ENCODE data around the gene RNU2-63P.
"Not testable (repeated sequence)": the region's sequence is repeated elsewhere in the genome, so short reads cannot be mapped to it uniquely, and the experiment has no call there.

The RNU2-63P gene

GRCh38 chr2:88019985-88020384, 3.6 kb upstream of the RNU2-63P start:
- H3K27ac ChIP-seq = no peak overlapping the region
- TF ChIP-seq POLR2AphosphoS5 (IDR thresholded peaks at IDR 0.05; ENCODE audit: borderline replicate concordance, low read depth, low read length) (no peak), EZH2 (IDR thresholded peaks at IDR 0.05) (no peak), FOXP2 (optimal IDR thresholded peaks at IDR 0.05; ENCODE audit: control extremely low read depth, extremely low read length, insufficient read depth) (no peak)

DNA sequence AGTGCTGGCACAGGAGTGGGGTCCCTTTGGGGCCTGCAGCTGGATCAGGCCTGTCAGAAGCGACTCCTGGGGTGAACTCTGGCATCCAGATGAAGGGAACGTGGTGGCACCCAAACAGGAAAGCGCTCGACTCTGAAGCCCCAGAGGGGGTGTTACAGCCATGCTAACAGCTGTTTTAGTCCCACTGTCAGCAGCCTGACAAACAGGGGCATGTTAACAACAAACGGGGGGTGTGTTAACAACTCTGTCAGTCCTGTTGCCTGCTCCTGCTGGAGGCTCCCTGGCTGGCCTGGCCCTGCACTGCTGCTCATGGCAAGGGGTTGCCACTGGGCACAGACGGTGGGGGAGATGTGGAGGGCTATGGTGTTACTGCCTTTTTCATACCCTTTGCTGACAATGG, 2.6 kb upstream of the RNU2-63P start:
- Histone ChIP-seq H3K9me3 (ENCODE audit: low read depth, low read length) (no peaks in the 10 kb centered on the region), H3K9ac (ENCODE audit: insufficient read length) (no peak overlapping the region), H3K4me3 (no peak overlapping the region), H3K36me3 (ENCODE audit: insufficient read depth, low read length) (no peaks in the 10 kb centered on the region), H3K27ac (no peak overlapping the region)
- TF ChIP-seq FOXP2 (optimal IDR thresholded peaks at IDR 0.05; ENCODE audit: control extremely low read depth, extremely low read length, insufficient read depth) = no peak
- TF ChIP-seq EZH2 (IDR thresholded peaks at IDR 0.05) = no peak
- no peak for TF ChIP-seq POLR2AphosphoS5 (IDR thresholded peaks at IDR 0.05; ENCODE audit: borderline replicate concordance, low read depth, low read length)
- no peak for DNase-seq (ENCODE audit: low read depth, low spot score)

More at GRCh38 chr2:88019985-88020384, 3.6 kb upstream of the RNU2-63P start:
- H3K9me3 ChIP-seq (ENCODE audit: low read depth, low read length) = no peaks in the 10 kb centered on the region
- H3K9ac ChIP-seq (ENCODE audit: insufficient read length) = no peak overlapping the region
- H3K4me3 ChIP-seq = no peak overlapping the region
- DNase-seq (ENCODE audit: low read depth, low spot score) = no peak
- H3K36me3 ChIP-seq (ENCODE audit: insufficient read depth, low read length) = no peaks in the 10 kb centered on the region

GRCh38 chr2:88018077-88018805, 1.9 kb upstream of the RNU2-63P start:
- not testable (repeated sequence) for H3K9ac ChIP-seq (ENCODE audit: insufficient read length); H3K27ac ChIP-seq; H3K4me3 ChIP-seq; H3K36me3 ChIP-seq (ENCODE audit: insufficient read depth, low read length); DNase-seq (ENCODE audit: low read depth, low spot score); H3K9me3 ChIP-seq (ENCODE audit: low read depth, low read length)

DNA sequence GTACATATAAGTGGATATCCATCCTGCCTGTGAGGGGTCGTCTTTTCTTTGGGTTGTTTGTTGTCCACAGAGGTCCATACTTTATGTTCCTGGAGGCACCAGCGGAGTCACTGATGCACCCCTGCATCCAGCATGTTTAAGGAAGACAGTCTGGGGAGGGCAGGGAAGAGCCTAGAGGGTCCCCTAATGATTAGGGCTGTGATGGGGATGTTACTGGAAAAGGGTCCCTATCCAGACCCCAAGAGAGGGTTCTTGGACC, 1.4 kb upstream of the RNU2-63P start:
- not testable (repeated sequence) for H3K9ac ChIP-seq (ENCODE audit: insufficient read length); H3K9me3 ChIP-seq (ENCODE audit: low read depth, low read length); DNase-seq (ENCODE audit: low read depth, low spot score); H3K36me3 ChIP-seq (ENCODE audit: insufficient read depth, low read length); H3K4me3 ChIP-seq; H3K27ac ChIP-seq

GRCh38 chr2:88016960-88017779, 823 bp upstream of the RNU2-63P start:
- TF ChIP-seq EZH2 (IDR thresholded peaks at IDR 0.05) = no peak
- TF ChIP-seq FOXP2 (optimal IDR thresholded peaks at IDR 0.05; ENCODE audit: control extremely low read depth, extremely low read length, insufficient read depth) = no peak
- TF ChIP-seq POLR2AphosphoS5 (IDR thresholded peaks at IDR 0.05; ENCODE audit: borderline replicate concordance, low read depth, low read length) = no peak
- Histone ChIP-seq H3K9me3 (ENCODE audit: low read depth, low read length) (no peaks in the 10 kb centered on the region), H3K36me3 (ENCODE audit: insufficient read depth, low read length) (no peaks in the 10 kb centered on the region), H3K9ac (ENCODE audit: insufficient read length) (no peak overlapping the region), H3K4me3 (peak overlapping the region; percentile 76), H3K27ac (no peak overlapping the region; the same call in 1 of the 2 replicates)
- DNase-seq (ENCODE audit: low read depth, low spot score) = no peak

DNA sequence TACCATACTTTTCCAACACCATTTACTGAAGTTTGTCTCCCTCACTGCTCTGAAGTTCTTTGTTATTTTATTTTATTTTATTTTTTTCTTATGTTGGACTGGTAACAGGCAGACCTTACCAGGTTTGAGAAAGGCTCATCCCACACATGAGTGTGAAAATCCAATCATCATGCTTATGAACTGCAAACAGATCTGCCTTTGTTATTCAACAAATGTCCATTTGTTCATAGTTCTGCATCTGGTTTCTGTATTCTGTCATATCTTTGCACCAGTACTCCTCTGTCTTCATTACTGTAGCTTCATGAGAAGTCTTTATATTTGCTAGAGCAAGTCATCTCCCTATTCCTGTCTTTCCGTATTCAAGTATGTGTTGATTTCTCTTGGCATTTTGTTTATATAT, 5.3 kb downstream of the RNU2-63P start:
- DNase-seq (ENCODE audit: low read depth, low spot score) = no peak
- Histone ChIP-seq H3K27ac (no peak overlapping the region), H3K36me3 (ENCODE audit: insufficient read depth, low read length) (no peaks in the 10 kb centered on the region), H3K9me3 (ENCODE audit: low read depth, low read length) (no peaks in the 10 kb centered on the region), H3K9ac (ENCODE audit: insufficient read length) (no peak overlapping the region), H3K4me3 (no peak overlapping the region)
- TF ChIP-seq EZH2 (IDR thresholded peaks at IDR 0.05) = no peak
- no peak for TF ChIP-seq POLR2AphosphoS5 (IDR thresholded peaks at IDR 0.05; ENCODE audit: borderline replicate concordance, low read depth, low read length)
- no peak for TF ChIP-seq FOXP2 (optimal IDR thresholded peaks at IDR 0.05; ENCODE audit: control extremely low read depth, extremely low read length, insufficient read depth)

- no peaks in the 10 kb centered on the region for H3K9me3 ChIP-seq (ENCODE audit: low read depth, low read length)
- no peak overlapping the region for H3K9ac ChIP-seq (ENCODE audit: insufficient read length)
- no peak for DNase-seq (ENCODE audit: low read depth, low spot score)
- no peak overlapping the region for H3K27ac ChIP-seq
- no peak overlapping the region for H3K4me3 ChIP-seq
- no peaks in the 10 kb centered on the region for H3K36me3 ChIP-seq (ENCODE audit: insufficient read depth, low read length)
- TF ChIP-seq EZH2 (IDR thresholded peaks at IDR 0.05) = no peak
- no peak for TF ChIP-seq POLR2AphosphoS5 (IDR thresholded peaks at IDR 0.05; ENCODE audit: borderline replicate concordance, low read depth, low read length)
- no peak for TF ChIP-seq FOXP2 (optimal IDR thresholded peaks at IDR 0.05; ENCODE audit: control extremely low read depth, extremely low read length, insufficient read depth)
Measured at GRCh38 chr2:88010136-88010535, 6.2 kb downstream of the RNU2-63P start.

DNA sequence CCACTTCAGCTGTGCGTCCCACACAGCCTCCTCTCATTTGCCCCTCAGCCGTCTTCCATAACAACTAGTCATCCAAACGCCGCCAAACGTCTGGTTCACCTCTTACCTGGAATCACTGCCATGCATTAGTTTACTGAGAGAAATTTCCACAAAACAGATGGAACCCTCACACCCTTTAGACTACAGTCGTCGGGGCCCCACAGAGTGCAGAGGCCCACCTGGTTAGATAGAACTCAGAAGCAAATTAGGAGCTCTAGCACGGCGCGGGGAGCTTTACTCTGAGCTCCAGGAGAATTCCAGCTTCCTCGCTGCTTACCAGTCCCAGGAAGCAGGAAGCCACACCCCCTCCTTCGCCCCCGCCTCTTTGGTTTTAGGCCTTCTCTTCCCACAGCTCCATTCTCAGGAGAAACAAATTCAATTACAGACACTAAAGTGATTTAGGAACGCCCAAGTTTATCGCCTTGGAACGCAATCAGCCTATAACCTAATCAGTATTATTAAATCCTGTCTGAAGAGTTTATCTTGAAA, 9.4 kb downstream of the RNU2-63P start:
- Histone ChIP-seq H3K27ac (no peak overlapping the region), H3K4me3 (no peak overlapping the region), H3K36me3 (ENCODE audit: insufficient read depth, low read length) (no peaks in the 10 kb centered on the region), H3K9ac (ENCODE audit: insufficient read length) (no peak overlapping the region), H3K9me3 (ENCODE audit: low read depth, low read length) (no peaks in the 10 kb centered on the region)
- DNase-seq (ENCODE audit: low read depth, low spot score) = no peak
- TF ChIP-seq POLR2AphosphoS5 (IDR thresholded peaks at IDR 0.05; ENCODE audit: borderline replicate concordance, low read depth, low read length) (no peak), EZH2 (IDR thresholded peaks at IDR 0.05) (no peak), FOXP2 (optimal IDR thresholded peaks at IDR 0.05; ENCODE audit: control extremely low read depth, extremely low read length, insufficient read depth) (no peak)

DNA sequence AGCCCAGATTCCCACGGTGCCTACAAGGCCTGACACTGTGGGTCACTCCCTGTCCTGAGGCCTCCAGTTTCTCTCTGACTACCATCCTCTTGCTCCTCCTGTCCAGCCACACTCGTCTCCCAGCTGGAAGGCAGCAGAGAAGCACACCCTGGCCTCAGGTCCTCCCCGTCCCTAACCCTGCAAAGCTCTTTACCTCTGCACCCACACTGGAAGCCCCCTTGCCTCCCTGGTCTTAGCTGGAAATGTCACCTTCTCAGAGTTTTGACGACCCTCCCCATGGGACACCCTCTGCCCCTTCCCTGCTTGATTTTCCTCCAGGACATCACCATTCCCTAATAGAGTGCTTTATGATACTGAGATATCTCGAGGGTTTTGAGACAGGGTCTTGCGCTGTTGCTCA, 10.6 kb downstream of the RNU2-63P start:
- Histone ChIP-seq H3K4me3 (no peak overlapping the region), H3K27ac (no peak overlapping the region), H3K9me3 (ENCODE audit: low read depth, low read length) (no peaks in the 10 kb centered on the region), H3K9ac (ENCODE audit: insufficient read length) (no peak overlapping the region), H3K36me3 (ENCODE audit: insufficient read depth, low read length) (no peaks in the 10 kb centered on the region)
- DNase-seq (ENCODE audit: low read depth, low spot score) = no peak
- no peak for TF ChIP-seq FOXP2 (optimal IDR thresholded peaks at IDR 0.05; ENCODE audit: control extremely low read depth, extremely low read length, insufficient read depth)
- TF ChIP-seq EZH2 (IDR thresholded peaks at IDR 0.05) = no peak
- TF ChIP-seq POLR2AphosphoS5 (IDR thresholded peaks at IDR 0.05; ENCODE audit: borderline replicate concordance, low read depth, low read length) = no peak
